Prostate gland (tissue), 2 donors: Measurements from ENCODE around the gene PPP1R14B.

Experiments
- CTCF ChIP-seq, 4 experiments: fragments of 200-600 bp in 2 of 4; fragments of 450-650 bp in 2 of 4; sonication (generic) in 2 of 4; IDR thresholded peaks; 1 replicate in 3 of 4; 2 replicates in 1 of 4; pipeline ENCODE4 v1.5.1; 2016 to 2019; ENCODE audit warnings: antibody characterized with exemption in 4 of 4, mild to moderate bottlenecking in 2 of 4, moderate library complexity in 2 of 4
- POLR2A ChIP-seq: fragments of 450-650 bp; IDR thresholded peaks from one replicate; pipeline ENCODE4 v1.6.1; 2016; ENCODE audit warnings: antibody characterized with exemption, mild to moderate bottlenecking
- POLR2AphosphoS5 ChIP-seq: sonication (generic); formaldehyde crosslinking; IDR thresholded peaks from one replicate; pipeline ENCODE4 v1.6.1; 2017; ENCODE audit warnings: antibody characterized with exemption

GRCh38 chr11:64263021-64263946 is 16.5 kb upstream of the PPP1R14B start:
- TF ChIP-seq CTCF (IDR thresholded peaks at IDR 0.05), result no peak
- no peak for TF ChIP-seq POLR2A
- TF ChIP-seq POLR2AphosphoS5, result no peak
